GM12875 (cell line): ENCODE data around the gene UBXN10.
A peak's percentile ranks its signal among the peaks of the same experiment; 100 is the strongest.

Experiments used
- H3K4me3 ChIP-seq: one replicate; pipeline ENCODE4 v1.5.1; 2011; ENCODE audit warnings: low read depth, low read length, control low read depth
- TF ChIP-seq, protein P1 (sequence below): IDR thresholded peaks from 2 replicates; pipeline ENCODE4 v1.5.1; 2011; ENCODE audit warnings: low read depth, mild to moderate bottlenecking, control low read depth, inconsistent platforms, low read length, moderate library complexity, borderline replicate concordance; ENCODE audit not compliant: insufficient read depth

UBXN10 gene

DNA sequence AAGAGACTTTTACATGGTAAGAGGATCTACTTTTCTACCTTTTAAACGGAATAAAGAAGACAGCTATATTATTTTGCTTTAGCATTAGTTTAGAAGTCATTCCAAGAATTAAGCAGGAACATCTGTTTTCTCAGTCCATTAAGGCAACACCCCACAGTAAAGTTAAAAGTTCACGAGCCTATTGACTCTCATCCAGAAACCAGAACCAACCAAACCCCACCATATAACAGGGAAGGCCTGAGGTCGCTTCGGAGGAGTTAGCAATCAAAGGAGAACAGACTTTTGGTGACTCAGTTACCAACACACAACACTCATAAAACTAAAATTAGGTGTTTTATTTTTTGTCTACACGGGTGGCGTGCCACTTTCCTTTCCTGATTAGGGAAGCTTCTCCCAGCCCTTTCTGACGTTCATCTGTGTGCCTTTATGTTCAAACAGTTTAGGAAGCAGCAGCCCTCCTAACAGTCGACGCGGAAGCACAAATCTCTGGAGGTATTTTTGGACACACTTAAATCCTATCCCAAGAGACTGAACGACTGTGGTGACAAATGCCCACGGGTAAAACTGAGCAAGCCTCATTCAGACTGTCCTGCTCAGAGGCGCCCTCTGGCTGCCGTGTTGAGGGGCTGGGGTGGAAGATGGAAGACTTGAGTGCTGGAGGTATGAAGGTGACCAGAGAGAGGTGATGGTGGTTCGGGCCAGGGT, 9.0 kb downstream of the UBXN10 start:
- no peak overlapping the region for H3K4me3 ChIP-seq
- TF ChIP-seq, protein P1, sequence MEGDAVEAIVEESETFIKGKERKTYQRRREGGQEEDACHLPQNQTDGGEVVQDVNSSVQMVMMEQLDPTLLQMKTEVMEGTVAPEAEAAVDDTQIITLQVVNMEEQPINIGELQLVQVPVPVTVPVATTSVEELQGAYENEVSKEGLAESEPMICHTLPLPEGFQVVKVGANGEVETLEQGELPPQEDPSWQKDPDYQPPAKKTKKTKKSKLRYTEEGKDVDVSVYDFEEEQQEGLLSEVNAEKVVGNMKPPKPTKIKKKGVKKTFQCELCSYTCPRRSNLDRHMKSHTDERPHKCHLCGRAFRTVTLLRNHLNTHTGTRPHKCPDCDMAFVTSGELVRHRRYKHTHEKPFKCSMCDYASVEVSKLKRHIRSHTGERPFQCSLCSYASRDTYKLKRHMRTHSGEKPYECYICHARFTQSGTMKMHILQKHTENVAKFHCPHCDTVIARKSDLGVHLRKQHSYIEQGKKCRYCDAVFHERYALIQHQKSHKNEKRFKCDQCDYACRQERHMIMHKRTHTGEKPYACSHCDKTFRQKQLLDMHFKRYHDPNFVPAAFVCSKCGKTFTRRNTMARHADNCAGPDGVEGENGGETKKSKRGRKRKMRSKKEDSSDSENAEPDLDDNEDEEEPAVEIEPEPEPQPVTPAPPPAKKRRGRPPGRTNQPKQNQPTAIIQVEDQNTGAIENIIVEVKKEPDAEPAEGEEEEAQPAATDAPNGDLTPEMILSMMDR, result peak; percentile 89

DNA sequence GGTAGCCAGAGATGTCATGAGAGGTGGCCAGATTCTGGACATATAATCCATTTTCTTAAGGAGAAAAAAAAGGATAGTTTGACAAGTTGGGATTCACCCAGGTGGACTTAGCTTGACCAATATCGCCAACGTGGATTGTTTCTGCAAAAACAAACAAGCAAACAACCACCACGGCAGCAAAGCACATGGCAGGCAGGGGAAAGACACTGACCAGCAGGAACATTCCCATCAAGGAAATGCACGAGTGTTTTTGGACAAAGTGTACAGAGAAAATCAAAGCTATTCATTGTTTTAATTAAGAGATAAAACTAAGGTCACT, 9.5 kb downstream of the UBXN10 start:
- TF ChIP-seq, protein P1, result no peak
- H3K4me3 ChIP-seq, result no peak overlapping the region

DNA sequence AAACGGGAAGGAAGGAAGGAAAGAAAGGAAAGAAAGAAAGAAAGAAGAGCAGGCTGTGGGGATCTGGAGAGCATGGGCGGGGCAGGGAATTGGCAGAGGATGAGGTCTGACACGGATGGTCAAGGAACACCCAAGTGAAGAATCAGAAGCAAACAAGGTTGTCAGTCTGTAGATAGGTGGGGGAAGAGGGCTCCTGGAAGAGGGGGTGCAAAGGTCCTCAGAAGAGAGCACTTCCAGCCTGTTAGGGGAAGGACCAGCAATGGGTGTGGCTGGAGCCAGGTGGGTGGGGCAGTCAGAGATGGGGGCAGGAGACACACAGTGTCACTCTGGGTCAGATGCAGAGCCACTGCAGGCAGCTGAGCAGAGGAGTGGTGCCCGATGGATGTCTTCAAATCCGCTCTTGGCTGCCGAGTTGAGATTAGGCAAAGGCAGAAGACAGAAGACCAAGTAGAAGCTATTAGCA, 11.5 kb downstream of the UBXN10 start:
- H3K4me3 ChIP-seq, result no peak overlapping the region
- TF ChIP-seq, protein P1, result no peak

DNA sequence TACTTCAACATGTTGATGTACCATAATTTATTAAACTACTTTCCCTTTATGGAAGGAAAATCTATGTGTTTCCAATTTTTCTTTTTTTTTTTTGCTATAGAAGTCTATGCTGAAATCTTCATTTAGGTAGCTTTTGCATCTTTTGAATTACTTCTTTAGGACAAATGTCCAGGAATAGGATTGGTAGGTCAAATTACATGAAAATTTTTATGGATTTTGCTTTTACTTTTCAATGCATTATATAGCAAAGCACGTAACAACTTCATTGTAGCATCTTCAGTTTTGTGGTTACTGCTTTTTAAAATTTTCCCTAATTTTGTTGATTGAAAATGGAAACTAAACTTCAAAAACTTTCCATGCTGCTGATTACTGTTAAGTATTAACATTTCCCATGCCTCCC, 12.4 kb downstream of the UBXN10 start:
- TF ChIP-seq, protein P1, result no peak
- H3K4me3 ChIP-seq, result no peak overlapping the region

DNA sequence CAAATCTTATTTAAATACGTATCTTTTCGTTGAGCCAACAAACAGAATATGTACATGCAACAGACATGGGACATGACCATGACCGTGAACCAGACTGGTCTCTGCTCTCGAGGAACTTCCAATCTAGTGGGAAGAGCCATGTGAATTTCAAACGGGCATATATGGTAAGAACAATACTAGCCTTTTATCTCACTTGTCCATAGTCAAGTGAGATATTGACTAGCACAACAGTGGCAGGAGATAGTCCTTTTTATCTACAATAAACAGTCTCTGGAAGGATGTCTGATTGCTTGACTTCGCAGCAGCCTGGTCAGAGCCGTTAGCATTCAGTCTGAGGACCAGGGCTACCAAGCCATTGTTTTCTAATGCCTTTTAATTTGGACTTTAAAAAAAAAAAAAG, 13.0 kb downstream of the UBXN10 start:
- TF ChIP-seq, protein P1, result no peak
- H3K4me3 ChIP-seq, result no peak overlapping the region

DNA sequence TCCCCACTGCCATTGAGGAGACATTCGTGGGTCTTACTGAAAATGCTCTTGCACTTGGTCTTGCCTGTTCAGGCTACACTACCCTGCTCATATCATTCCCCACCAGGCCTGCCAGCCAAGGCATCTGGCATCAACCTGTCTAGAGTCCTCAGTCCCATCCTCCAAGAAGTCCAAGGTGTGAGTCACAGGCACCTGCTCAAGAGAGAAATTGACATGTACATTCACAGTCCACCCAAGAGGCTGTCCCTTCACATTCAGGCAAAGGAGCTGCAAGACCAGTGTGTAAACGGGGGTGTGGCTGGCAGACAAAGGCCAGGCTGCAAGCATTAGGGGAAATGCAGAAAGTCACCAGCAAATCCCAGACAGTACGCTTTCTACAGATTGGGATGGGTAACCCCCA, 13.5 kb downstream of the UBXN10 start:
- H3K4me3 ChIP-seq, result no peak overlapping the region
- TF ChIP-seq, protein P1, result no peak

DNA sequence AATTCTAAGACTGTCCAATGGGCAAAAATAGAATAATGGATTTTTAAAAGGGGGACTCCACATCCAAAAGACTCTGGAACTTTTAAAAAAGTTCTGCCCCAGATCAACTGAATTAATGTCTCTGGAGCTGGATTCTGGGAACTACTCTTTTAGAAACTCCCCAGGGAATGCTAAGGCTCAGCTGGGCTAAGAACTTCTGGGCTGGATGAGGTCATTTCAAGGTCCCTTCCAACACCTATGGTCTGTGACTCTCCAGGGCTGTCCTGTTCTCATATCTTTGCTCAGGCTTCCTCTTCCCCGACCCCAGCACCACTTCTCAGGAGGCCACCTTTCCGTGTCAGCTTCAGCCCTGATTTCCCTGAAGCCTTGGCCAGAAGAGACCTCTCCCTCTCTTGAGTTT, 13.9 kb downstream of the UBXN10 start:
- TF ChIP-seq, protein P1, result no peak
- no peak overlapping the region for H3K4me3 ChIP-seq
